HS-5 (cell line): ENCODE data around the gene TNFSF13.

Experiments used
- DNase-seq: peaks from one replicate; pipeline ENCODE4 v3.0.0-alpha.2; 2012; ENCODE audit warnings: low read depth

TNFSF13 gene

GRCh38 chr17:7575481-7575883, 16.9 kb downstream of the TNFSF13 start:
- DNase-seq = no peak

- DNase-seq = no peak
Measured at GRCh38 chr17:7575959-7576358, 17.4 kb downstream of the TNFSF13 start.

- no peak for DNase-seq
Measured at GRCh38 chr17:7576432-7576937, 17.9 kb downstream of the TNFSF13 start.

GRCh38 chr17:7577327-7578199, 19.0 kb downstream of the TNFSF13 start:
- no peak for DNase-seq

GRCh38 chr17:7579001-7579833, 20.7 kb downstream of the TNFSF13 start, which contains the start of gene CD68:
CD68 (plus strand) TSS chr17:7579638; CDS start chr17:7579678, 40 bp downstream.
- peak; percentile 96 for DNase-seq

GRCh38 chr17:7579834-7580603, 21.5 kb downstream of the TNFSF13 start:
- no peak for DNase-seq

GRCh38 chr17:7580604-7581575, 22.3 kb downstream of the TNFSF13 start:
- DNase-seq = no peak

- no peak for DNase-seq
Measured at GRCh38 chr17:7582396-7583252, 24.1 kb downstream of the TNFSF13 start.

GRCh38 chr17:7583253-7584109, 24.9 kb downstream of the TNFSF13 start, which contains the start of gene MPDU1:
MPDU1 (plus strand) TSS chr17:7583852; CDS start chr17:7583863, 11 bp downstream.
- DNase-seq = peak; percentile 95

- DNase-seq = no peak
Measured at GRCh38 chr17:7586673-7587419, 28.3 kb downstream of the TNFSF13 start.

- peak; percentile 84 for DNase-seq
Measured at GRCh38 chr17:7587420-7588151, 29.0 kb downstream of the TNFSF13 start.

- no peak for DNase-seq
Measured at GRCh38 chr17:7588553-7589203, 30.1 kb downstream of the TNFSF13 start.

GRCh38 chr17:7589204-7589868, 30.8 kb downstream of the TNFSF13 start:
- no peak for DNase-seq

GRCh38 chr17:7589891-7590691, 31.5 kb downstream of the TNFSF13 start, which contains the start of gene SOX15:
SOX15 (minus strand) TSS chr17:7590094; CDS start chr17:7589676, 418 bp downstream.
- no peak for DNase-seq

- no peak for DNase-seq
Measured at GRCh38 chr17:7590743-7591142, 32.2 kb downstream of the TNFSF13 start.
